ENCODE measurements around the gene OR10T2. TPM values are rescaled to one million over a fixed set of nuclear protein-coding genes. Genes with fewer than 3 reads are reported as not detected.

The OR10T2 gene
- total and polyA plus RNA-seq, 2 donors (not counting 1 experiment from before 2014, with no cell fraction given), result not detected

- DNase-seq (no peak), ATAC-seq (ENCODE audit: low read depth) (no peak)
- Histone ChIP-seq H3K36me3 (replicated peaks in 1 of 2; ENCODE audit: control extremely low read depth in 1 of 2, control insufficient read depth in 1 of 2, extremely low read depth in 1 of 2, insufficient read depth in 2 of 2, low read length in 1 of 2) (no peaks in the 10 kb centered on the region), H3K27me3 (replicated peaks in 1 of 4; ENCODE audit: control extremely low read depth in 1 of 4, control insufficient read depth in 3 of 4, insufficient read depth in 4 of 4, low read length in 3 of 4) (no peaks in the 10 kb centered on the region), H3K9ac (ENCODE audit: low read length) (no peak overlapping the region), H3K27ac (ENCODE audit: low read length in 2 of 2) (no peak overlapping the region), H3K79me2 (ENCODE audit: control insufficient read depth, insufficient read depth, low read length) (no peaks in the 10 kb centered on the region), H2AFZ (ENCODE audit: insufficient read depth, low read depth, low read length, poor library complexity, severe bottlenecking) (no peak overlapping the region), H4K20me1 (ENCODE audit: control insufficient read depth, insufficient read depth, low read length, poor library complexity, severe bottlenecking) (no peaks in the 10 kb centered on the region), H3K4me2 (replicated peaks; ENCODE audit: low read depth, low read length, poor library complexity, severe bottlenecking) (no peak overlapping the region), H3K9me3 (ENCODE audit: control extremely low read depth in 1 of 3, control insufficient read depth in 2 of 3, insufficient read depth in 1 of 3, low read length in 2 of 3) (peaks cover 0 to 3% (median 0%) of the 10 kb centered on the region in 3 donors), H3K4me1 (ENCODE audit: control insufficient read depth in 2 of 2, insufficient read depth in 2 of 2, low read length in 2 of 2) (no peaks in the 10 kb centered on the region), H3K4me3 (ENCODE audit: control extremely low read depth in 1 of 5, extremely low read depth in 1 of 5, insufficient read depth in 1 of 5, low read depth in 2 of 5, low read length in 4 of 5) (no peak overlapping the region)
- no peak overlapping the region for H3K4me3 Mint-ChIP-seq
- no peaks in the 10 kb centered on the region for H3K4me1 Mint-ChIP-seq
- no peaks in the 10 kb centered on the region for H3K27me3 Mint-ChIP-seq
- no peak overlapping the region for H3K27ac Mint-ChIP-seq
- H3K9me3 Mint-ChIP-seq (ENCODE audit: insufficient read depth), result peaks cover 5% of the 10 kb centered on the region
- intact Hi-C loops (cut with micrococcal nuclease), result no loop called here
- TF ChIP-seq, protein P1, sequence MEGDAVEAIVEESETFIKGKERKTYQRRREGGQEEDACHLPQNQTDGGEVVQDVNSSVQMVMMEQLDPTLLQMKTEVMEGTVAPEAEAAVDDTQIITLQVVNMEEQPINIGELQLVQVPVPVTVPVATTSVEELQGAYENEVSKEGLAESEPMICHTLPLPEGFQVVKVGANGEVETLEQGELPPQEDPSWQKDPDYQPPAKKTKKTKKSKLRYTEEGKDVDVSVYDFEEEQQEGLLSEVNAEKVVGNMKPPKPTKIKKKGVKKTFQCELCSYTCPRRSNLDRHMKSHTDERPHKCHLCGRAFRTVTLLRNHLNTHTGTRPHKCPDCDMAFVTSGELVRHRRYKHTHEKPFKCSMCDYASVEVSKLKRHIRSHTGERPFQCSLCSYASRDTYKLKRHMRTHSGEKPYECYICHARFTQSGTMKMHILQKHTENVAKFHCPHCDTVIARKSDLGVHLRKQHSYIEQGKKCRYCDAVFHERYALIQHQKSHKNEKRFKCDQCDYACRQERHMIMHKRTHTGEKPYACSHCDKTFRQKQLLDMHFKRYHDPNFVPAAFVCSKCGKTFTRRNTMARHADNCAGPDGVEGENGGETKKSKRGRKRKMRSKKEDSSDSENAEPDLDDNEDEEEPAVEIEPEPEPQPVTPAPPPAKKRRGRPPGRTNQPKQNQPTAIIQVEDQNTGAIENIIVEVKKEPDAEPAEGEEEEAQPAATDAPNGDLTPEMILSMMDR (IDR thresholded peaks at IDR 0.05), result no peak
- CTCF ChIA-PET, result no interaction called here
- POLR2A ChIA-PET, result no interaction called here
- WGBS (ENCODE audit: insufficient coverage), result no CpG with 5 or more reads among the region's 1 CpG
Measured at GRCh38 chr1:158362941-158363340, 36.3 kb downstream of the OR10T2 start.

DNA sequence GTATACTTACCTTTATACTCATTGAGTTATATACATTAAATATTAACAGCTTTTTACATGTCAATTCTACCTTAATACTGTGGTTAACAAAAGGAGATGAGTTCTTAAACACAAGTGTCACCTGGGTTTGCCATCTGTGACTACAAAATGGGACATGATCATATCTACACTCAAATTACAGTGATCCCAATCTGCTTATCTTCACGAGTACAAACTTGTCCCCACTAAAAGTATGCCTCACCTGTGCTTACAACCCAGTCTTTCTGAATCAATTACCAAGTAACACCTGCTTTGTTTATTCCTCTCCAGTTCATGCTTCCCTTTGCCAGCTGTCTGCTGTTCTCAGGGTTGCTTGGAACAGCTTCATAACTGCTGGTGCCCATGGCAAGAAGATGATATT, 36.8 kb downstream of the OR10T2 start:
- Histone ChIP-seq H3K79me2 (ENCODE audit: control insufficient read depth, insufficient read depth, low read length) (no peaks in the 10 kb centered on the region), H3K9ac (ENCODE audit: low read length) (no peak overlapping the region), H3K4me2 (replicated peaks; ENCODE audit: low read depth, low read length, poor library complexity, severe bottlenecking) (no peak overlapping the region), H3K27ac (ENCODE audit: low read length in 2 of 2) (no peak overlapping the region), H3K27me3 (replicated peaks in 1 of 4; ENCODE audit: control extremely low read depth in 1 of 4, control insufficient read depth in 3 of 4, insufficient read depth in 4 of 4, low read length in 3 of 4) (peaks cover 0 to 2% (median 0%) of the 10 kb centered on the region in 4 experiments), H3K4me1 (ENCODE audit: control insufficient read depth in 2 of 2, insufficient read depth in 2 of 2, low read length in 2 of 2) (no peaks in the 10 kb centered on the region), H3K9me3 (ENCODE audit: control extremely low read depth in 1 of 3, control insufficient read depth in 2 of 3, insufficient read depth in 1 of 3, low read length in 2 of 3) (peaks cover 0 to 3% (median 0%) of the 10 kb centered on the region in 3 donors), H2AFZ (ENCODE audit: insufficient read depth, low read depth, low read length, poor library complexity, severe bottlenecking) (no peak overlapping the region), H4K20me1 (ENCODE audit: control insufficient read depth, insufficient read depth, low read length, poor library complexity, severe bottlenecking) (no peaks in the 10 kb centered on the region), H3K4me3 (ENCODE audit: control extremely low read depth in 1 of 5, extremely low read depth in 1 of 5, insufficient read depth in 1 of 5, low read depth in 2 of 5, low read length in 4 of 5) (no peak overlapping the region), H3K36me3 (replicated peaks in 1 of 2; ENCODE audit: control extremely low read depth in 1 of 2, control insufficient read depth in 1 of 2, extremely low read depth in 1 of 2, insufficient read depth in 2 of 2, low read length in 1 of 2) (no peaks in the 10 kb centered on the region)
- ATAC-seq (ENCODE audit: low read depth) (no peak), DNase-seq (no peak)
- CTCF ChIA-PET, result no interaction called here
- TF ChIP-seq, protein P1 (IDR thresholded peaks at IDR 0.05), result no peak
- TF ChIP-seq EZH2 (IDR thresholded peaks at IDR 0.05; ENCODE audit: borderline replicate concordance, insufficient read depth, low read depth, low read length, poor library complexity, severe bottlenecking), result no peak
- 86% methylated on average over 1 of the region's 1 CpG for WGBS (ENCODE audit: insufficient coverage)
- no peaks in the 10 kb centered on the region for H3K27me3 Mint-ChIP-seq
- POLR2A ChIA-PET, result no interaction called here
- H3K9me3 Mint-ChIP-seq (ENCODE audit: insufficient read depth), result peaks cover 5% of the 10 kb centered on the region
- intact Hi-C loops (cut with micrococcal nuclease), result no loop called here
- H3K27ac Mint-ChIP-seq, result no peak overlapping the region
- no peaks in the 10 kb centered on the region for H3K4me1 Mint-ChIP-seq
- no peak overlapping the region for H3K4me3 Mint-ChIP-seq

All from B cell (primary cell).